Measurements from ENCODE around the gene SCIN. TPM values are rescaled to one million over a fixed set of nuclear protein-coding genes. Genes with fewer than 3 reads are reported as not detected.
A peak's percentile ranks its signal among the peaks of the same experiment; 100 is the strongest.

The SCIN gene
- total RNA-seq, 1 experiment from 2014 or later, result not detected

- ChIA-PET POLR2A (interaction anchor here (0.7 to 1.5 kb wide), 5 partner anchors 10 to 578 kb away, joined by 3 to 6 read pairs (median 3); no protein-coding TSS in a partner anchor), CTCF (interaction anchor here (0.6 to 12.2 kb wide), 22 partner anchors 13 to 1907 kb away, joined by 3 to 155 read pairs (median 4); no protein-coding TSS in a partner anchor)
- no peak for DNase-seq (ENCODE audit: unreplicated experiment)
- Mint-ChIP-seq H3K4me1 (ENCODE audit: insufficient read depth, unreplicated experiment) (no peaks in the 10 kb centered on the region), H3K9me3 (ENCODE audit: unreplicated experiment) (no peaks in the 10 kb centered on the region), H3K36me3 (ENCODE audit: insufficient read depth, unreplicated experiment) (peaks cover 7% of the 10 kb centered on the region), H3K27ac (ENCODE audit: low read depth, unreplicated experiment) (no peak overlapping the region), H3K27me3 (ENCODE audit: insufficient read depth, unreplicated experiment) (no peaks in the 10 kb centered on the region), H3K4me3 (ENCODE audit: unreplicated experiment) (no peak overlapping the region)
- intact Hi-C loops (cut with micrococcal nuclease), result loop anchor here (2.0 kb wide), 1 partner anchor 159 kb away; no protein-coding TSS in a partner anchor
- BruUV-seq (replicated peaks), result no TSS peak
- peak; percentile 48 for TF ChIP-seq CTCF (IDR thresholded peaks at IDR 0.05; ENCODE audit: unreplicated experiment)
Observed at GRCh38 chr7:12683678-12684585, 113.4 kb downstream of the SCIN start.

GRCh38 chr7:12684733-12685132 is 114.2 kb downstream of the SCIN start:
- Mint-ChIP-seq H3K36me3 (ENCODE audit: insufficient read depth, unreplicated experiment) (peaks cover 15% of the 10 kb centered on the region), H3K9me3 (ENCODE audit: unreplicated experiment) (no peaks in the 10 kb centered on the region), H3K4me3 (ENCODE audit: unreplicated experiment) (no peak overlapping the region), H3K27me3 (ENCODE audit: insufficient read depth, unreplicated experiment) (no peaks in the 10 kb centered on the region), H3K4me1 (ENCODE audit: insufficient read depth, unreplicated experiment) (no peaks in the 10 kb centered on the region), H3K27ac (ENCODE audit: low read depth, unreplicated experiment) (no peak overlapping the region)
- ChIA-PET POLR2A (interaction anchor here (1.1 to 1.4 kb wide), 2 partner anchors 333 to 431 kb away, joined by 3 to 6 read pairs; no protein-coding TSS in a partner anchor), CTCF (interaction anchor here (1.0 to 12.2 kb wide), 13 partner anchors 14 to 583 kb away, joined by 3 to 155 read pairs (median 8); no protein-coding TSS in a partner anchor)
- no peak for TF ChIP-seq CTCF (IDR thresholded peaks at IDR 0.05; ENCODE audit: unreplicated experiment)
- DNase-seq (ENCODE audit: unreplicated experiment), result no peak
- intact Hi-C loops (cut with micrococcal nuclease), result loop anchor here (5.0 kb wide), 3 partner anchors 333 to 413 kb away; no protein-coding TSS in a partner anchor
- BruUV-seq (replicated peaks), result no TSS peak

GRCh38 chr7:12685550-12685949 is 115.0 kb downstream of the SCIN start:
- ChIA-PET POLR2A (interaction anchor here (0.6 to 5.9 kb wide), 6 partner anchors 38 to 431 kb away, joined by 3 to 61 read pairs (median 5); no protein-coding TSS in a partner anchor), CTCF (interaction anchor here (0.6 to 12.2 kb wide), 21 partner anchors 10 to 576 kb away, joined by 3 to 155 read pairs (median 6); no protein-coding TSS in a partner anchor)
- peak overlapping the region; percentile 87 for H3K4me3 Mint-ChIP-seq (ENCODE audit: unreplicated experiment)
- H3K9me3 Mint-ChIP-seq (ENCODE audit: unreplicated experiment), result no peaks in the 10 kb centered on the region
- no TSS peak for BruUV-seq (replicated peaks)
- peak; percentile 46 for DNase-seq (ENCODE audit: unreplicated experiment)
- H3K36me3 Mint-ChIP-seq (ENCODE audit: insufficient read depth, unreplicated experiment), result peaks cover 19% of the 10 kb centered on the region
- intact Hi-C loops (cut with micrococcal nuclease), result loop anchor here (5.0 kb wide), 3 partner anchors 332 to 412 kb away; no protein-coding TSS in a partner anchor
- peak overlapping the region; percentile 89 for H3K27ac Mint-ChIP-seq (ENCODE audit: low read depth, unreplicated experiment)
- H3K4me1 Mint-ChIP-seq (ENCODE audit: insufficient read depth, unreplicated experiment), result no peaks in the 10 kb centered on the region
- TF ChIP-seq CTCF (IDR thresholded peaks at IDR 0.05; ENCODE audit: unreplicated experiment), result peak; percentile 14
- H3K27me3 Mint-ChIP-seq (ENCODE audit: insufficient read depth, unreplicated experiment), result no peaks in the 10 kb centered on the region

Data from MCF 10A (cell line).